GM18519 (cell line): Measurements from ENCODE around the gene DLG5.

ENCODE experiments used
- ATAC-seq: cut with Tn5 transposase; IDR thresholded peaks from one replicate; pipeline ENCODE4 v1.9.1; 2021; ENCODE audit warnings: mild to moderate bottlenecking, moderate library complexity; ENCODE audit not compliant: unreplicated experiment, low FRiP score

The DLG5 gene

DNA sequence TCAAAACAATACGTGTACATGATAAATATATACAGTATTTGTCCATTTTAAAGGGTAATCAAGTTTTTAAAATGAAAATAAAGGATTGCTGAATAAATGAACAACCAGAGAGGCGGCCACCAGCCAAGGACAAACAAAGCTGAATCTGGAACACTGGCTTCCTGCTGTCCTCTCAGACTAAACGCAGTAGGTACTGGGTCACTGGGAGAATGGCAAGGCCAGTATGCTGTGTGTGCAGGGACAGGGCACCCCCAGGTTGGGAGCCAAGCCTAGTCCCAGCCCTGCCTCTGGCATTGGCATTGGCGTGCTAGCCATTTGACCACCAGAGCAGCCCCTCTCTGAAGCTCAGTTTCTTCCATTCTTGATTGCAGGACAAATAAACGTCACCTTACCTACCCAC, 33.8 kb downstream of the DLG5 start:
- ATAC-seq = no peak

GRCh38 chr10:77892021-77892739, 34.4 kb downstream of the DLG5 start:
- ATAC-seq = no peak

DNA sequence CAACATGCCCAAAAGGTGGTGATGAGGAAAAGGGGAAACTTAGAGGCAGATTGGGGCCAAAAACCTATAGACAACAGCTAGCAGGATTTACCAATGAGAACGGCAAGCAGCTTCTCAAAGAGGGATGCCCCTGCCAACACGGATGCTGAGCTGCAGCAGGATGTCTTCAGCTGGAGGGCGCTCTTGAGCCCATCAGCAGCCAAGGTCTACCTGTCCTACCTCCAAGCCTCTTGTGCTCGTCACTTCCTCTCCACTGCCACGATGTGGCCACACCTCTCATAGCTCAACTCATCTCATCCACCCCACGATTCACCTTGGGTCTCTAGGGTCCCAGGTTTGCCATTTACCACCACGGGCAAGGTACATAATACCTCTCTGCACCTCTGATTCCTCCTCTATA, 36.5 kb downstream of the DLG5 start:
- no peak for ATAC-seq

GRCh38 chr10:77889277-77889903, 37.2 kb downstream of the DLG5 start:
- ATAC-seq = no peak

DNA sequence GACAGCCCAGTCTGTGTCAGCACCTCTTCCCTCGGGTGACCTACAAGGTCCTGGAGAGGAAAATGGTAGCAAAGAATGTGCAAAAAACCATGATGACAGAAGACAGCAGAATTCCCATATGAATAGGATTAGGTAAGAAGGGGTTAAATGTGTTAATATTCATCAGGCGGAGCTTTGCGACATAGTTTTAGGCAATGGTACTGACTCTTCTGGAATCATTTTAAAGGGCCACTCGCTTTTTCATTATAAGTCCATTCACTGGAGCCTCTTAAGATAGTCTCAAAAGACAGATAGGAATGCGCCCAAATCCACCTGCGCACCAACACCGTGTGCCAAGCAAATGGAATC, 38.2 kb downstream of the DLG5 start:
- no peak for ATAC-seq

- no peak for ATAC-seq
These were observed 38.8 kb downstream of the DLG5 start for GRCh38 chr10:77887631-77888355.

DNA sequence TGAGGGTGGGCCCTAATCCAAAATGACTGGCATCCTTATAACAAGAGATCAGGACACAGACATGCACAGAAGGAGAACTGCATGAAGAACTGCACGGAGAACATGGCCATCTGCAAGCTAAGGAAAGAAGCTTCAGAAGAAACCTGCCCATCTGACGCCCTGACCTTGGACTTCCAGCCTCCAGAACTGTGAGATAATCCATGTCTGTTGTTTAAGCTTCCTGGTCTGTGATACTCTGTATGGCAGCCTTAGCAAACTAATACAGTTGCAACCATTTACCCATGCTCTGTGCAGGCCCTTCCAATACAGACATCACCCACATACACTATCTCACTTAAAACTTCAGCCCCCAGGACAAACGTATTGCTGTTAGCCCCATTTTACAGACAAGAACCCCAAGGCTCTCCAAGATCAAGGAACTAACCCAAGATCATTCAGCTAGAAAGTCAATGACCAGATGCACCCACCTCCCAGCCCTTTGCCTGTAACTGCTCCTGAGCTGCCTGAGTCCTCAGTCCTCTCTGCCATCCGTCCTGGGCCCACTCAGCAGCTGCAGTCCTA, 39.7 kb downstream of the DLG5 start:
- ATAC-seq = no peak

GRCh38 chr10:77884181-77884580, 42.4 kb downstream of the DLG5 start:
- no peak for ATAC-seq

GRCh38 chr10:77881636-77882035, 44.9 kb downstream of the DLG5 start:
- no peak for ATAC-seq

DNA sequence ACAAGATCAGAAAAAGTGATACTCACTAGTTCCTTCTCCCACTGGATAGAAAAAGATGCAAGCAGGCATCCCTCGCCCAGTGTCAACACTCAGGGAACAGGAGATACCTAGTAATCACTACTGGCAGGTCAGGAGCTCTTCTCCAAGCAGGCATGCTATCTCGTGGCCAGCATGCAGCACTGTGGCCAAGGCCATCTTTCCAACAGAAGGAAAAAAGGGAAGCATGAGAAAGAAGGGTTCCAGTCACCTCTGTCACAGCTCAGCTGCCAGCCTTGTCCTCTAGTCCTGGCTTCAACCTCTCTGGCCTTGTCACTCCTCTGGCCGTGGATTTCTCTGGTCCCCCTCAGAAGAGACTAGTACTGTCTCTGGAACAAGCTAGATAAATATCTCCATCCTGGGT, 45.3 kb downstream of the DLG5 start:
- ATAC-seq = no peak

GRCh38 chr10:77879710-77880109, 46.8 kb downstream of the DLG5 start:
- no peak for ATAC-seq

DNA sequence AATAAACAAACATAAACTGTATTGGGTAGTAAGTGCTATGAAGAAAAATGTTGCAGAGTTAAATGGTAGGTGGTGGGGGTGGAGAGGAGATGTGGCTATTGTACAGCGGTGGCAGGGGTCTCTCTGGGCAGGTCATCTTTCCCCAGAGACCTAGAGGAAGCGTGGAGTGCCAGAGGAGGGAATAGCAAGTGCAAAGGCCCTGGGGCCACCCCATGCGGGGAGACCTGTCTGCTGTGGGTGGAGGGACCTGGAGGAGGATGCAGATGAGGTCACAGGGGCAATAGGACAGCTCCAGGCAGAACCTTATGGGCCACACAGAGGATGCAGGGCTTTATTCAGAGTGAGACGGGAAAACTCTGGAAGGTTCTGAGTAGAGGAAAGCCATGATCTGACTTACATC, 47.5 kb downstream of the DLG5 start:
- no peak for ATAC-seq

DNA sequence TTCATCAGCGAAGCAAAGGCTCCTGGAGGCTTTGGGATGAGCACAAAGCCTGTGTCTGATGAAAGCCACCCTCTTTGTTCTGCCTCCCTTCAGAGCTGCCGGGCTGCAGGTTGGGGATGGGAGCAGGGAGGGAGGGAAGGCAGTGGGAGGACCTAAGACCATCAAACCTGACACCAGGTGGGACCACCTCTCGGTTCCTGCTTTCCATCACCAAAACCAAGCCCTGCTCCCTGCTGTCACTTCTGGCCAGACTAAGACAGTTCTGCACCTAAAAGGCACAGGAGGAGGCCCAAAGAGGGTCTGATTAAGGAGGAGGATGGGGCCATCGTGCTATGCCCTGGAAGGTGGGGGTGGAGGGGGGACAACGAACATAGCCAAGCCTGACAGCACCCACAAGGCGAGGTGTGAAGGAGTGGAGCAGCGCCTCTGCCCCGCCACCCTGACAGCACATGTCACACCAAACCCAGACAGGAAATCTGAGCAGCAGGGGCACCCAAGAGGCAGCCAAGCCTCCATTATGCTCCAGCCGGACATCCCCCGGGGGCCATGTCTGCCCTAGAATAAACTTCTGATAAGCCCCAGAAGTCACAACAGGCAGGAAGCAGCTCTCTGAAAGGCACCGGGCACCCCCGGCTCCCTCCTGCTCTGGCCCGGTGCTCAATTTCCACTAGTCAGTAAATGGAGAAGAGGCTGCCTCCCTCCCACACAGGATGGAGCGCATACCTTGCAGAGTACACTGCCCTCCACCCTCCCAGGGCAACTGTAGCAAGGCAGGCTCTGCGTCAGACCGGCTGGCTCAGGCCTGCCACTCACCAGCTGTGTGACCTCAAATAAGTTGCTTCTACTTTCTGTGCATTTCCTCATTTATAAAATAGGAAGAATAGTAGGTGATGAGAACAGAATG, 48.9 kb downstream of the DLG5 start:
- peak; percentile 49 for ATAC-seq

DNA sequence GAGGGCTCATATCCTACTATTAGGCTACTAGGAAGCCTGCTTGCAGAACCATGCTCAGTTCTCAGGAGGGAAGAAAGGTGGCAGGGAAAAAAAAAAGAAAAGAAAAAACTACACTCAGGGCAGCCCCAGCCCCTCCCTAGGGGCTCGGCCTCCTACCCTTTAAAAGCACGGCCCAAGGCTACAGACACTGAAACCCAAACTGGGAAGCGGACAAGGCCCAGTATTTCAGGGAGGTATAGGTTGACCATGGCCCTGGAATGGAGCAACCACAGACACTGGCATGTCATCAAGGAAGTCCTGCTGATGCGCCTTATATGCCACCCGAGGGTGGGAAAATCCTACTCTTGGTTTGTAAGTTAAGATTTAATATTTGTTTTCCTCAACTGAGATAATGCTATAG, 50.8 kb downstream of the DLG5 start:
- no peak for ATAC-seq

DNA sequence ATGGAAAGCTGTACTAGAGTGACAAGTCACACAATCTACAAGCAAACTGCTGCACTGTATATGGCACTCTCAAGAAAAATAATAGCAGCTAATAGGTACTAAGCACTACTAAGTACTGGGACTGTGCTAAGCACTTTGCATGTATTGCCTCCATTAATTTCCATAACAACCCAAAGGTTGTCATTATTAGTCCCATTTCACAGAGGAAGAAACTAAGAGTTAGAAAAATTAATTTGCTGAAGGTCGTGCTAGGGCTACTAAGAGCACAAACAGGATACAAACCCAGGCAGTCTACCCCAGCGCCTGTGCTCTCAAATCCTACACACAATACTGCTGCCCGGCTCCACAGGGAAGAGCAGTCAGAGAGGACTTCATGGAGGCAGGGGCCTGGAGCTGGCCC, 51.7 kb downstream of the DLG5 start:
- ATAC-seq = no peak

GRCh38 chr10:77873536-77874380, 52.8 kb downstream of the DLG5 start:
- ATAC-seq = peak; percentile 73

- ATAC-seq = no peak
These were observed 53.5 kb downstream of the DLG5 start for GRCh38 chr10:77872947-77873535.

GRCh38 chr10:77872151-77872946, 54.2 kb downstream of the DLG5 start:
- no peak for ATAC-seq
